Measurements from ENCODE around the gene CREBL2.
"Not testable (repeated sequence)": the region's sequence is repeated elsewhere in the genome, so short reads cannot be mapped to it uniquely, and the experiment has no call there.

The CREBL2 gene, protein sequence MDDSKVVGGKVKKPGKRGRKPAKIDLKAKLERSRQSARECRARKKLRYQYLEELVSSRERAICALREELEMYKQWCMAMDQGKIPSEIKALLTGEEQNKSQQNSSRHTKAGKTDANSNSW

DNA sequence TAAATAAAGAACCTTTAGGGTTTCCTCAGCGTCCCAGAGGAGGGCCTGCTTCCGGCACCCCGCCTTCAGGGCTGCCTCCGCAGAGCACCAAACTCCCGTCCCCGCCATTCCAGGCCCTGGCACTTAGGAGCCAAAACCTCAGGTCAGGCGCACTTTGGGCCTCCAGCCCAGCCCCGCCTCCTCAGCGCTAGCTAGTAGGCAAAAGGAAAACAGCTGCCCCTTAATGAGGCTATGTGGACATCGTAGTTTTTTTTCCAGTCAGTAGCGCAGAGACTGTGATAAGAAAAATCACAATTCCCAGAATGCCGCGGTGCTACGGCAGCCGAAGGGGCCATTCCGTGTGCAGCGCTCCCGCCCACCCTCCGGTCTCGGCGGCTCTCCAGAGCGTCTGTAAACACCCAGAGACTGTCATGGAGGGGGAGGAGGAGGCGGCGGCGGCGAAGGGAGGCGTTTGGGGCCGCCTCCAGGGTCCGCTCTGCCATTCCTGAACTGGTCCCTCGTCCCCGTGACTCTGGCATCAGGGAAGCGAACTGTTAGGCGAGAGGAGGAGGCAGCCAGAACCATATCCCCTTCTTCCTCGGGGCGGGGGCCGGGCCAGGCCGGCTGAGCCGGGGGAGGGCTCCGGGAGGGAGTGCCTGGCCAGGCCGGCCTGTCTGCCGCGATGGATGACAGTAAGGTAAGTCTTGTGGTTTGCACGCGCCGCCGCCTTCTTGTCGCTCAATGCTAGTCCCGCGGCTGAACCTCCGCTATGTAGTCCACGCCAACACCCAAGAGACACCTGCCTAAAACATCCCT, at the start of gene CREBL2:
CREBL2 (plus strand) TSS at position 365 of the 795 bp plus-strand sequence; CDS start at position 662, 297 bp downstream.
- peak; percentile 70 to 75 for DNase-seq (ENCODE audit: extremely low read depth in 1 of 2, low read depth in 1 of 2)

DNA sequence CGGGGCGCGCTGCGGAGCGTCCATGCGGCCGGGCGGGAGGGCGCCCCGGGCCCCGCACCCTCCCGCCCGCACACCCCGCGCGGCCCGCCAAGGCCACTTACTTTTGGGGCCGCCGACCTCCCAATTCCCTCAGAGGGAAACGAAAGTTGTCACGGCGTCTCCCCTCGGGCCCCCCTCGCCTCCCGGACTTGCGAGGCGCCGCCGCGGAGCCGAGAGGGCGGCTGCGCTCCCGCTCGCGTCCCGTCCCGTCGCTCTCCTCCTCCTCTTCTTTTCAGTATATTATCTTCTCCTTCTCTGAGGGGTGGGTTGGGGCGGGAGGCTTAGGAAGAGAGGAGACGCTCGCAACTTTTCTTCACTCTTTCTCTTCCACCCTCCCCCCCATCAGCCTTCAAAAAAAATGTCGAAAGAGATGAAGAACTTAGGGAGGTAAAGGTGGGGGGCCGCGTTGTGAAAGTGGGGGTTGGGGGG, 49.6 kb upstream of the CREBL2 start:
- DNase-seq (ENCODE audit: extremely low read depth in 1 of 2, low read depth in 1 of 2), result peak; percentile 3 to 23

DNA sequence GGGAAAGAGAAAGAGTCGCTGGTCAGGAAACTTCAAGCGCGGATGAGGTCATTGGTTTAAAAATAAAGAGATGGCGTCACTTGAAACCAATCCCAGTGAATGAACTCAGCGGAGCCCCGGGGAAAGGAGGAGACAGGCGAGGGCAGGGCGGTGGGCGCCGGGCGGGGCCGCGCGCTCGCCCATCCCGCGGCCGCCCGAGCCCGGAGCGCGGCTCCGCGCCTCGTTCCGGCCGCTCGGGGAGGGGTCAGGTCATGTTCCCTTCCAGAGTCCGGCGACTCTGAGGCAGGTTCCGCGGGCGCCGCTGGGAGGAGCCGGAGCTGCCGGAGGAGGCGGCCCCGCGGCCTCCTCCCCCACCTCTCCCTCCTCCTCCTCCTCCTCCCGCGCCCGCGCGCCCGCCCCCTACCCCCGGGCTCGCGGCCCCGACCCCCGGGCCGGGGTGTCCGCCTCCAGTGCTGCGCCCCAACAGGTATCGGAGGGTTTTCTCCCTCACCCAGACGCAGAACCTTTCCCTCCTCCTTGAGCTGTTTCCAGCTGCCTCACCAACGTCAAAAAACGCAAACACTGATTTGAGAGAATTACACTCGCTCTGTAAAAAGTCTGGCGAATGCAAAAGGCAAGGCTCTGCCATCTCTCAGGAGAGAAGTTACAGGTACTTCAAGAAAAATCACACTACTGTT, 49.0 kb upstream of the CREBL2 start, which contains the start of gene DUSP16:
DUSP16 (minus strand) TSS at position 279 of the 677 bp plus-strand sequence. CDS start 41,765 bp downstream, outside the sequence.
- DNase-seq (ENCODE audit: extremely low read depth in 1 of 2, low read depth in 1 of 2), result peak; percentile 55 to 57

DNA sequence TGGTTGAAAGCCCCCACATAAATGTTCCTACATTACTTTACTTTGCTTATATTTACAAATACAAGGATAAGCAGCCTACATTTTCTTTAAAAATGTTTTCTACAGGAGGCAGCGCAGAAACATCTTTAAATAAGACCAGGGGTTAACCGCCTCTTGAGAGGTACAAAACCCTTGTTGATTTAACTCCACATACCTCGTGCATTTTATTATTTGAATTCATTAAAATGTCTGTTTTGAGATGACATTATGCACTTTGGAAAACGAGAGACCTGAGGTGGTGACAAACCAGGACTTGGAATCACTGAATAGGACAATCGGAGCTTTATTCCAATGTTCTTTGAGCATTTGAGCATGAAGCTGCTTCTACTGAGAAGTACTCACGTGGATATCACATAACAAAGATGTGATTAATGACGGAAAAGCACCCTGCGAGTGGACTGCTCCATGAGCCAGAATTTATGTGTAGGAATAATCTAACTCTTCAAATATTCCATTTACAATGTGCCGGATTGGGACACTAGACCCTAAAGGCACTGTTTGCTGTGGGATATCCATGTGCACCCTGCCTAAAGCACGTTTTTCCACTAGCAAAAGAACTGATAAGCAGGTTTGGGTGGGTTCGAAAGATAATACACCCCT, 48.3 kb upstream of the CREBL2 start:
- no peak for DNase-seq (ENCODE audit: extremely low read depth in 1 of 2, low read depth in 1 of 2)

DNA sequence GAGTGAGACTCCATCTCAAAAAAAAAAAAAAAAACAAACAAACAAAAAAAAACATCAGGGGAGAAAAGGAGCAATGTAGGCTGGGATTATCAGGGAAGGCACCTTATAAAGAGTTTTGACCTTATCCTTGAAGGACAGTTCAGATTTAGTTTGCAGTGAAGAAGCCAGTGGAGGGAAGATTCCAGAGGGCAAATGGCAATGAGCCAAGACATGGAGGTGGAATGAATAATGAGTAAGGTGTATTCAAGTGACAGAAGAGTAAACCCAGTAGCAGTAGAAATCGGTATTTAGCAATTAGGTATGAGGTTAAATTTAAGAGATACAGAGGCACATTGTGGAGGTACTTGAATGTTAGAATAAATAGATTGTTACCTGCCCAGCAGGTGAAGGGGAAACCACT, 46.8 kb upstream of the CREBL2 start:
- no peak for DNase-seq (ENCODE audit: extremely low read depth in 1 of 2, low read depth in 1 of 2)

DNA sequence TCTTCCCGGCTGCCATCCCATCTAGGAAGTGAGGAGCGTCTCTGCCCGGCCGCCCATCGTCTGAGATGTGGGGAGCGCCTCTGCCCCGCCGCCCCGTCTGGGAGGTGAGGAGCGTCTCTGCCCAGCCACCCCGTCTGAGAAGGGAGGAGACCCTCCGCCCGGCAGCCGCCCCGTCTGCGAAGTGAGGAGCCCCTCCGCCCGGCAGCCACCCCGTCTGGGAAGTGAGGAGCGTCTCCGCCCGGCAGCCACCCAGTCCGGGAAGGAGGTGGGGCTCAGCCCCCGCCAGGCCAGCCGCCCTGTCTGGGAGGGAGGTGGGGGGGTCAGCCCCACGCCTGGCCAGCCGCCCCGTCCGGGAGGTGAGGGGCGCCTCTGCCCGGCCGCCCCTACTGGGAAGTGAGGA, 45.7 kb upstream of the CREBL2 start:
- DNase-seq (ENCODE audit: extremely low read depth in 1 of 2, low read depth in 1 of 2), result not testable (repeated sequence)

DNA sequence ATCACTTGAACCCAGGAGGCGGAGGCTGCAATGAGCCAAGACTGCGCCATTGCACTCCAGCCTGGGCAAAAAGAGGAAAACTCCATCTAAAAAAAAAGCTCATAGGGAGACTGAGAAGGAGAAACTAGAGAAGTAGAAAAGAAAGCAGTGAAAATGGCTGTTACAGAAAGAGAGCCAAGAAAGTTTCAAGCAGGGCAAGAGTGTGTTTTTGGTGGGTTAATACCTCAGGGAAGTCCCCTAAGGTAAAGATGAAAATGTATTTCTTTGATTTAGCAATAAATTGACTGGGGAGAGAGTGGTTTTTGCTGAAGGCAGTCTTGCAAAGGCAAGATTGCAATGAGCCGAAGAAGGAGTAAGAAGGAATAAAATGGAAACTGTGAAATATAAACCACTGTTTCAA, 39.0 kb upstream of the CREBL2 start:
- no peak for DNase-seq (ENCODE audit: extremely low read depth in 1 of 2, low read depth in 1 of 2)

DNA sequence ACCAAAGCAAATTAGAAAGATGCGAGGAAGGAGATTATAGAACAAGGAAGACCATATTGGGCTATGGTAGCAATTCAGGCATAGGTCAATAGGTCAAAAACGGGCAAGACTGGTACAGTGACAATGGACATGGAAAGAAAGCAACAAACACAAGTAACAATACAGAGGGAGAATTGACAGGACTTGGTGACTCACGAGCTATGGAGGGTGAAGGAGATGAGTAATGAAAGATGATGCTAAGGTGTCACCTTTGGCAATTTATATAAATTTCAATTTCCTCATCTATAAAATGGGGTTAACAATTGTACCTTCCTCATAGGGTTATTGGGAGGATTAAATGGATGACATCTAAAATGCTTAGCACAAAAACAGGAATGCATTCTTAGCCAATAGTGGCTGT, 33.9 kb upstream of the CREBL2 start:
- no peak for DNase-seq (ENCODE audit: extremely low read depth in 1 of 2, low read depth in 1 of 2)

DNA sequence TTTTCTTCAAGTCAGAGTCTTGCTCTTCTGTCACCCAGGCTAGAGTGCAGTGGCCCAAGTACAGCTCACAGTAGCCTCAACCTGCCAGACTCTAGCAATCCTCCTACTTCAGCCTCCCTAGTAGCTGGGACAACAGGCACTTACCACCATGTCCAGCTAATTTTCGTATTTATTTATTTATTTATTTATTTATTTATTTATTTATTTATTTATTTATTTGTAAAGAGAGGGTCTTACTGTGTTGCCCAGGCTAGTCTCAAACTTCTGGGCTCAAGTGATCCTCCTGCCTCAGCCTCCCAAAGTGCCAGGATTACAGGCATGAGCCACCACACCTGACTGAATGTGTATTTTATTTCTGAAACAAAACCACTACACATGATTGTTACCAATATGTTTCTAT, 31.0 kb upstream of the CREBL2 start:
- not testable (repeated sequence) for DNase-seq (ENCODE audit: extremely low read depth in 1 of 2, low read depth in 1 of 2)

DNA sequence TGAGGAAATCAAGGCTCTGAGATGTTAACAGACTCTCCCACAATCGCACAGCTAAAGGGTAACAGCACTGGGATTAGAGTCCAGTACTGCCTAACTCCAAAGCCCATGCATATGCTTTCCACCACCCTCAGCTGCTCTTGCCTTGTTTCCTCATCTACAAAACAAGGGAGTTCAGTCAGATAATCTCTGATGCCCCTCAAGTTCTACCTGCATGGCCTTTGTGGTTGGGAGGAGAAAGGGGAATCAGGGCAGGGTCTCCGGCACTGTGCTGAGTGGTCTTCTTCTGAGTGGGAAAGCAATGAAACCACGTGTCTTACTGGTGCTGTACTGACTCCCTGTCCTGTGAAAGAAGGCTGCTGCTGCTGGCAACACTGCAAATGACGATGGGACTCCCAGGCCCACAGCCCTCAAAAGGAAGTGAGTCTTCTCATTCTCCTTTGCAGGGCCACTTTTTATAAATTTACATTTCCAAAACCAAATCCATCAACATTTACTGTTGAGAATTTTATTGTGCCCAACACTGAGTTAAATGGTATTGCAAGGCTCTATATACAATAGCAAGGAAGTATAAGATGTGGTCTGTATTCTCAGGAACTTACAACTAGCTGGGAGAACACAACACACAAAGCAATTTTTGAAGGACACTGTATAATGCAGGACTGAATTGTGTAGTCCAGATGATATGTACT, 29.3 kb upstream of the CREBL2 start:
- DNase-seq (ENCODE audit: extremely low read depth in 1 of 2, low read depth in 1 of 2), result no peak

DNA sequence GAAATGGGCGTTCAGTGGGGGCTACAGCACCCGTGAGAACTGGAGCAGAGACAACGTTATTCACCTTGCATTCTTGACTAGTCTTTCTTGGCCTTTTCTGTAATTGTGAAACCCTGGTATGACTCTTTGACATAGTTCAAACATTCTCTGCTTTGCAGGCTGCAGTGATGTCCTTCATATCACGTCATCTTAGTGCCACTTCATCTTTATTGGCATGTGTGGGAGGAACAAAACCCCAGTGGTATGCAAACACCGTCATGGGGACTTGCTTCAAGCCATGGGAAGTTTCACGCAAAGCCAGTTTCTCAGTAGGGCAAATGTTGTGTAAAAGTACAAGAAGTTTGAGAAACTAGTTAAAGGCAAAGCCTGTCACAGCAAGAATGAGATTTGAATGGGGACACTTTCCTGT, 28.8 kb upstream of the CREBL2 start:
- no peak for DNase-seq (ENCODE audit: extremely low read depth in 1 of 2, low read depth in 1 of 2)

DNA sequence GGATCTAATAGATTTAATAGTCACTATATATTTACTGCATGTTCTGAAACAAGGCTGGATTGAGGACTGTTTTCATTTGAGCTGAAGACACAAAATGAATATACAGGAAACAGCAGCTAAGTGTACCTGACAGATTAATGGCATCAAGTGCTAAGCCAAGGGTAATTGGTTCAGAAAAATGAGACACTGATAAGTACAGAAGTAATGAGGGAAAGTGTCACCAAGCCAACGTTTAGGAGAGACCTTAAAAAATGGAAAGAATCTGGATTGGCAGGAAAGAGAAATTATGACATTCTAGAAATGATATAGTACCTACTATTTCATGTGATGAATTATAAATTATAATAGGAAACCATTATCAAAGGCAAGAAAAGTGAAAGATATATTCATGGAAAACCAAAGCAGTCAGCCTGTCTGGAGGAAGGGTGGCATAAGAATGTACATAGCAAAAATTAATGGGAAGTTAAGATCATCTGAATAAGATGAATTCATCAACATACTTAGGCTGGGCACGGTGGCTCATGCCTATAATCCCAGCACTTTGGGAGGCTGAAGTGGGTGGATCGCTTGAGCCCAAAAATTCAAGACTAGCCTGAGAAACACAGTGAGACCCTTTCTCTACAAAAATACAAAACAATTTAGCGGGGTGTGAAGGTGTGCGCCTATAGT, 28.0 kb upstream of the CREBL2 start:
- DNase-seq (ENCODE audit: extremely low read depth in 1 of 2, low read depth in 1 of 2), result no peak

DNA sequence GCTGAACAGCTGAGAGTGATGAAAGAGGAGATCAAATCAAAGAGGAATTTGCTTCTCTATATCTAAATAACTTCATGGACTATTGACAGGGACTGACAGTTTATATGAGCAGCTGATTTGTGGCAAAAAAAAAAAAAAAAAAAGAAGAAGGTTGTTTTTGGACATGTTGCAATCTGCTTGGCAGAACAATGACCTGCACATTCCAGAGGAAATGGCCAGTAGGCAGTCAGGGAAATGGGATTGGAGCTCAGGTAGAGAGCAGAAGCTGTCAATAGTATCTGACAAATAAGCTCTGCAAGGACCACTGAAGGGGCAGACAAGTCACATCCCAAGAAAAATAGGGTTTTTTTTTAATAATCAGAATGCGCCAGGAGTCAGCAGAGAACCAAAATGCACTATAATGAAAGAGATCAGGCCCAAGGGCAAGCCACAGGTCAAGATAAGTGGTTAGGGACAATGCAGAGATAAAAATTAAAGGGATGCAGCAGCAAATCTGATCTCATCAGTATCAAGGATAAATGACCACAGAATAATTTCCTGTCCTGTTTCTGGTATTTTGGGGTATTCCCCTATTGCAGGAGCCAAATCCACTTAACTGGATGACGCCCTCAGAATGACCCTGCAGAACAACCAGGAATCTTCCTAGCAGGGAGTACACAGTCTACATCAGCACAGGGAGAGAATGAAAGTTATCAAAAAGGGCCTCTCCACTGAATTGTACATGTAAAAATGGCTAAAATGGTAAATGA, 26.4 kb upstream of the CREBL2 start:
- no peak for DNase-seq (ENCODE audit: extremely low read depth in 1 of 2, low read depth in 1 of 2)

DNA sequence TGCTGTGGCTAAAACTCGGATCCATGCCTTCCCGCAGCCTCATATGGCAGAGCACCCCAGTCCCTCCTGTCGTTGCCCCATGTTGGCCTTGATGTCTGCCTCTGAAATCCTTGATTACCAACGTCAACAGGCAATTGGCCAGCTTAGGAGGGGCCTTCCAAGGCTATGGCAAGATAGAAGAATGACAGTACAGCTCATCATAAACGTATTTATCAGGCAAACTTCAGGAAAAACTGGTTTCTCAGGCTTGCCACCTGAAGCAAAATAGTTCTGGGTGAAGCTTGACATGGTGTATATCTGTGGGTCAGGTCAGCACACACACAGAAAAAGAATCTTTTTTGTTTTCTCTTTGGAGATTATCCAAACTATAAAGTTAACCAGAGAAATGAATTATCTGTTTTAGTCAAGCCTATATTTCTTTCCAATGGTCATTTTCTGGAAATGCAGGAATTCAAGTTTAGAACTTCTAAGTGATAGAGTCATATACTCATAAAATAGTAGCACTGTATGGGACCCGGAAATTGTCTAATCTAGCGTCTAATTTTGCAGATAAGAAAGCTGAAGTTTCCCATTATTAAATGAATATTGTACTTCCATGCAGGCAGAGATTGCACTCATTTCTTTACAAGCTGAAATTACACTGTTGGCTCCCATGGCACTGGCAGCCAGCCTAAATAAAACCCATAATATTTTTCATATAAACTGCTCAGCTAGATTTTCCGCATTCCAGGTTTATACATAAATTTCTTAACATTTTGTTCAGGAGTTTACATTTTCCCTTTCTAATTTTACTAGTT, 24.6 kb upstream of the CREBL2 start:
- no peak for DNase-seq (ENCODE audit: extremely low read depth in 1 of 2, low read depth in 1 of 2)

DNA sequence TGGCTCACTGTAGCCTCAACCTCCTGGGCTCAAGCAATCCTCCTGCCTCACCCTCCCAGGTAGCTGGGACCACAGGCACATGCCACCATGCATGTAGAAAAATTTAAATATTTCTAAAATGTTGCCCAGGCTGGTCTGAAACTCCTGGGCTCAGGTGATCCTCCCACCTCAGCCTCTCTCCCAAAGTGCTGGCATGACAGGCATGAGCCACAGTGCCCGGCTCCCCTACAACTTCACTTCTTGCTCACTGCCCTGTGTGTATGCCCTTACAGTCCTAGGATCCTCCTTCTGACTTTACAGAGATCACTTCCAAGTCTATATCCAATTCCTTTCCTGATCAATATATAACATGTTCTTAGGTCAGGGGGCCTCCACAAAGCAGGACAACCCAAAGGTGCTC, 23.8 kb upstream of the CREBL2 start:
- no peak for DNase-seq (ENCODE audit: extremely low read depth in 1 of 2, low read depth in 1 of 2)

DNA sequence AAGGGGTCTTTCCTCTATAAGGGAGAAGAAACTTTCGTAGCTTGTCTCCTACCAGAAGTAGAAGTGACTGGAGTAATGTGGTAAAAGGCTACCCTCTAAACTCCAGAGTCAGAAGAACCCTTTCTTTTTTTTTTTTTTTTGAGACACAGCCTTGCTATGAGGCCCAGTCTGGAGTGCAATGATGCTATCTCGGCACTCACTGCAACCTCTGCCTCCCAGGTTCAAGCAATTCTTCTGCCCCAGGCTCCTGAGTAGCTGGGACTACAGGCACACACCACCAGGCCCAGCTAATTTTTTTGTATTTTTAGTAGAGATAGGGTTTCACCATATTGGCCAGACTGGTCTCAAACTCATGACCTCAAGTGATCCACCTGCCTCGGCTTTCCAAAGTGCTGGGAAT, 23.2 kb upstream of the CREBL2 start:
- DNase-seq (ENCODE audit: extremely low read depth in 1 of 2, low read depth in 1 of 2), result not testable (repeated sequence)

DNA sequence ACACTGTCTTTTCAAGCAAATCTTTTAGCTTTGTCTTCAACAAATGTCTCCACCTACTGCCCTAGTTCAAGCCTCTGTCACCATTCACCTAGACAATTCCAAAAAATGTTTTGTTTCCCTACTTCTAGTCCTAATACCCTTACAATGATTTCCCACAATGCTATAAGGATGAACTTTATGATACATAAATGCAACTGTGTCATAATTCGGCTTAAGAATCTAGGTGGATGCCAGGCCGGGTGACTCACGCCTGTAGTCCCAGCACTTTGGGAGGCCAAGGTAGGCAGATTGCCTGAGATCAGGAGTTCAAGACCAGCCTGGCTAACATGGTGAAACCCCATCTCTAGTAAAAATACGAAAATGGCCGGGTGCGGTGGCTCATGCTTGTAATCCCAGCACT, 20.7 kb upstream of the CREBL2 start:
- DNase-seq (ENCODE audit: extremely low read depth in 1 of 2, low read depth in 1 of 2), result no peak

DNA sequence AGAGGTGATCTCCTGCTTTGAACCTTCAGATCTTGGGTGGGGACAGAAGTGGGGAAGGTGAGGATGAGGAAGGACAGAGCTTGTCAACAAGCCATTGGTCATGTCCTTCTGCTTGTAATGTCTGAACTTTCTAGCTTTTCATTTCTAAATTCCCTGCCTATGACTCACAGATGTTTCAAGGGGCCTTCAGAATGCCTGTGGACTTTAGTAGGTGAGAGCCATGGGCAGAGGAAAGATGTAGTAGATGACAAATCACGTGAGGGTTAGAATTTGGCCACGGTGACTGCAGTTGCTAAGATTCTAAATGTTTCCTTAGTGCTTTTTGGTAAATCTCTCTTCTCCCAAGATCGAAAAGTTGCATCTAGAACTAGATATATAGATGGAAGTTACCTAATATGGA, 18.7 kb upstream of the CREBL2 start:
- no peak for DNase-seq (ENCODE audit: extremely low read depth in 1 of 2, low read depth in 1 of 2)

DNA sequence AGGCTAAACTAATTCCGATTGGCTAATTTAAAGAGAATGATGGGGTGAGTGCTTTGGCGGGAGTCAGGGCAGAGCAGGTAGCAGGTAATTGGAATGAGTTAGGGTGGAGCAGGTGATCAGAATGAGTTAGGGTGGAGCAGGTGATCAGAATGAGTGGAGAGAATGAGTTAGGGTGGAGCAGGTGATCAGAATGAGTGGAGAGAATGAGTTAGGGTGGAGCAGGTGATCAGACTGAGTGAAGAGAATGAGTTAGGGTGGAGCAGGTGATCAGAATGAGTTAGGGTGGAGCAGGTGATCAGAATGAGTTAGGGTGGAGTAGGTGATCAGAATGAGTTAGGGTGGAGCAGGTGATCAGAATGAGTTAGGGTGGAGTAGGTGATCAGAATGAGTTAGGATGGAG, 15.7 kb upstream of the CREBL2 start:
- not testable (repeated sequence) for DNase-seq (ENCODE audit: extremely low read depth in 1 of 2, low read depth in 1 of 2)
